GM23248 (cell line): Measurements from ENCODE around the gene P3H3.

Source experiments
- EZH2 ChIP-seq: fragments of 200-600 bp; sonication (generic); IDR thresholded peaks from 2 replicates; pipeline ENCODE4 v1.6.1; 2018; ENCODE audit warnings: antibody characterized with exemption, mild to moderate bottlenecking; ENCODE audit not compliant: insufficient read depth, poor library complexity, severe bottlenecking
- EZH2phosphoT487 ChIP-seq: fragments of 200-600 bp; sonication (generic); IDR thresholded peaks from 2 replicates; pipeline ENCODE4 v1.6.1; 2018; ENCODE audit warnings: antibody characterized with exemption, moderate library complexity, mild to moderate bottlenecking, low read depth; ENCODE audit not compliant: insufficient read depth

DNA sequence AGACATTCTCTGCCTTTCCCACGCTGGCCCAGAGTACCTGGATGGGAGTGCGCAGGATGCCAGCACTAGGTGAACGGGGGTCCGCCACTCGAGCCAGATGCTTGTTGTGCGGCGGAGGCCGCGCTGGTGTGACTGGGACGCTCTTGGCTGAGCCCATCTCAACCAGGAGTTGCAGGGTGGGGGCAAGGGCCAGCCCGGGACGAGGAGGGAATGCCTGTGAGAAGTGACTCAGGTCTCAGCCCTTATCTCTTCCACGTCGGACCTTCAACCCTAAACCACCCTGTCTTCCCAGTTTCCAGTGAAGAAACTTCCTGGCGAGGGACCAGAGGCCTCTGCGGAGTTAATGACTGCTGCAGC lies 22.6 kb downstream of the P3H3 start:
- TF ChIP-seq EZH2 = no peak
- TF ChIP-seq EZH2phosphoT487 = no peak
